ENCODE data around the gene DGKG. TPM values are rescaled to one million over a fixed set of nuclear protein-coding genes. Genes with fewer than 3 reads are reported as not detected.

The DGKG gene
- total and polyA plus RNA-seq, 9 of the 15 experiments (the other 6 are each of a cell fraction or from before 2014, with no cell fraction given): 0.01 to 0.36 (median 0.15) TPM

DNA sequence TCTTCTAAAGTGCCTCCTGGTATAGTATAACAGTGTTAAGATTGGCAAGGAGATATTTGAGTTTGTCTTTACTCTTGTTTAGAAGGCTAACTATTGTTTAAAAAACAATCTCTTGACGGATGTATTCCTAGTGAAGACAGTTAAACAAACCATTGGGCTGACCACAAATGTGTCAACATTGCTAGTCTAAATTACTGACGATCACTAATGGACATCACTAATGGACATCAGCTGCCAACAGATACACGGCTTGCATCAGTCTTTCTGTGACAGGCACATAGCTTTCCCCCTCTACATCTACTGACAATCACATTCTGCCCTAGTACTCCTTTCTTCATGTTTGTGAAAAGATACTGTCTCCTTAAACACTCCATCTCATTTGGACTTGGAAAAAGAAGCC, 196.0 kb downstream of the DGKG start (continued):
- TF ChIP-seq NKRF (IDR thresholded peaks at IDR 0.05; ENCODE audit: borderline replicate concordance) (no peak), ETS2 (tag; IDR thresholded peaks at IDR 0.05; ENCODE audit: borderline replicate concordance, poor library complexity, severe bottlenecking) (no peak), GABPB2 (CRISPR knock-in tag; conservative IDR thresholded peaks at IDR 0.05) (no peak), ZNF239 (CRISPR knock-in tag; IDR thresholded peaks at IDR 0.05) (no peak), PML (IDR thresholded peaks at IDR 0.05; ENCODE audit: low read length) (no peak), ZBTB40 (IDR thresholded peaks at IDR 0.05) (no peak), ZBTB40 (CRISPR knock-in tag; IDR thresholded peaks at IDR 0.05) (no peak), KDM2B (CRISPR knock-in tag; IDR thresholded peaks at IDR 0.05) (no peak)
- TF ChIP-seq, protein P1, sequence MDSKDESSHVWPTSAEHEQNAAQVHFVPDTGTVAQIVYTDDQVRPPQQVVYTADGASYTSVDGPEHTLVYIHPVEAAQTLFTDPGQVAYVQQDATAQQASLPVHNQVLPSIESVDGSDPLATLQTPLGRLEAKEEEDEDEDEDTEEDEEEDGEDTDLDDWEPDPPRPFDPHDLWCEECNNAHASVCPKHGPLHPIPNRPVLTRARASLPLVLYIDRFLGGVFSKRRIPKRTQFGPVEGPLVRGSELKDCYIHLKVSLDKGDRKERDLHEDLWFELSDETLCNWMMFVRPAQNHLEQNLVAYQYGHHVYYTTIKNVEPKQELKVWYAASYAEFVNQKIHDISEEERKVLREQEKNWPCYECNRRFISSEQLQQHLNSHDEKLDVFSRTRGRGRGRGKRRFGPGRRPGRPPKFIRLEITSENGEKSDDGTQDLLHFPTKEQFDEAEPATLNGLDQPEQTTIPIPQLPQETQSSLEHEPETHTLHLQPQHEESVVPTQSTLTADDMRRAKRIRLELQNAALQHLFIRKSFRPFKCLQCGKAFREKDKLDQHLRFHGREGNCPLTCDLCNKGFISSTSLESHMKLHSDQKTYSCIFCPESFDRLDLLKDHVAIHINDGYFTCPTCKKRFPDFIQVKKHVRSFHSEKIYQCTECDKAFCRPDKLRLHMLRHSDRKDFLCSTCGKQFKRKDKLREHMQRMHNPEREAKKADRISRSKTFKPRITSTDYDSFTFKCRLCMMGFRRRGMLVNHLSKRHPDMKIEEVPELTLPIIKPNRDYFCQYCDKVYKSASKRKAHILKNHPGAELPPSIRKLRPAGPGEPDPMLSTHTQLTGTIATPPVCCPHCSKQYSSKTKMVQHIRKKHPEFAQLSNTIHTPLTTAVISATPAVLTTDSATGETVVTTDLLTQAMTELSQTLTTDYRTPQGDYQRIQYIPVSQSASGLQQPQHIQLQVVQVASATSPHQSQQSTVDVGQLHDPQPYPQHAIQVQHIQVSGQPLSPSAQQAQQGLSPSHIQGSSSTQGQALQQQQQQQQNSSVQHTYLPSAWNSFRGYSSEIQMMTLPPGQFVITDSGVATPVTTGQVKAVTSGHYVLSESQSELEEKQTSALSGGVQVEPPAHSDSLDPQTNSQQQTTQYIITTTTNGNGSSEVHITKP (IDR thresholded peaks at IDR 0.05; ENCODE audit: partially characterized antibody): no peak
- TF ChIP-seq, protein P2, sequence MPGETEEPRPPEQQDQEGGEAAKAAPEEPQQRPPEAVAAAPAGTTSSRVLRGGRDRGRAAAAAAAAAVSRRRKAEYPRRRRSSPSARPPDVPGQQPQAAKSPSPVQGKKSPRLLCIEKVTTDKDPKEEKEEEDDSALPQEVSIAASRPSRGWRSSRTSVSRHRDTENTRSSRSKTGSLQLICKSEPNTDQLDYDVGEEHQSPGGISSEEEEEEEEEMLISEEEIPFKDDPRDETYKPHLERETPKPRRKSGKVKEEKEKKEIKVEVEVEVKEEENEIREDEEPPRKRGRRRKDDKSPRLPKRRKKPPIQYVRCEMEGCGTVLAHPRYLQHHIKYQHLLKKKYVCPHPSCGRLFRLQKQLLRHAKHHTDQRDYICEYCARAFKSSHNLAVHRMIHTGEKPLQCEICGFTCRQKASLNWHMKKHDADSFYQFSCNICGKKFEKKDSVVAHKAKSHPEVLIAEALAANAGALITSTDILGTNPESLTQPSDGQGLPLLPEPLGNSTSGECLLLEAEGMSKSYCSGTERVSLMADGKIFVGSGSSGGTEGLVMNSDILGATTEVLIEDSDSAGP (CRISPR knock-in tag; IDR thresholded peaks at IDR 0.05): no peak
